ENCODE results near the gene OR4D1.
"Not testable (repeated sequence)": the region's sequence is repeated elsewhere in the genome, so short reads cannot be mapped to it uniquely, and the experiment has no call there.

The OR4D1 gene

DNA sequence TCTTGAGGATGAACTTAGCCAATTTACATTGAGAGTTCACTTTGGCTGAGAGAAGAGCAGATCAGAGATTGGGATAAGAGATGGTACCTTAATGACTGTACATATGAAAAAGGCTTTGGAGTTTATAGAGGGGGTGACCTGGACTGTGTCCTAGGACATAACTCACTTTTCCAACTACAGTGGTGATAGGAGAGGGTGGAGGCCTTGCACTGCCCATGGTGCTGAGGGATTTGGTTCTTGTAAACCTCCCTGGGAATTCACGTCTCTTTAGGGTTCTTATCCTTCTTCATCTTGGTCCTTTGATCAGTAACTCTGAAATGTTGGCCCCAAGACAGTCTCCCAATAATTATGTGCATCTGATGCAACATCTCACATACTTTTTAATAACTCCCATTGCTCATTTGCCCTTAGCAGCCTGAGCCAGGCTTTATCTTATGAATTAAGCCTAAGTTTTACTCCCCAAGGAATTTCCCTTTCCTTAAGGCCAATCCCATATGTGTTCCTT, at the start of gene OR4D1:
TSS of gene OR4D1 (plus strand) at position 455 of the 505 bp plus-strand sequence. CDS start 6,770 bp downstream, outside the sequence.
- DNase-seq (ENCODE audit: low read depth in 2 of 2): no peak

DNA sequence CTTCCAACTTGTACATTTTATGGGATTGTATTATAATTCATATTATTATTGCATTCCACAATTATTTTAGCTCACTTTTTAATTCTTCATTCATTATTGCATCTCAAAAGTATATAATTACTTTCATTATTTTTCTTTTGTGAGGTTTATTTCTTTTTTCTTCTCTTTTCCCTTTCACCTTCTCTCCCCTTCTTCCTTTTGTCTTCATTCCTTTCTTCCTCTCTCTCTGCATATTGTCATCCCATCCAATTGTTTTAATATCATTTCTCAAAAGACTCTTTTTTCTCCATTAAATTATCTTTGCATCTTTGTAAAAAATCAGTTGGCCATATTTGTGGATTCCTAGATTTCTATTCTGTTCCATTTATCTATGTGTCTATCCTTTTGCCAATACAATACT, 47.7 kb upstream of the OR4D1 start:
- DNase-seq (ENCODE audit: low read depth in 2 of 2): no peak

DNA sequence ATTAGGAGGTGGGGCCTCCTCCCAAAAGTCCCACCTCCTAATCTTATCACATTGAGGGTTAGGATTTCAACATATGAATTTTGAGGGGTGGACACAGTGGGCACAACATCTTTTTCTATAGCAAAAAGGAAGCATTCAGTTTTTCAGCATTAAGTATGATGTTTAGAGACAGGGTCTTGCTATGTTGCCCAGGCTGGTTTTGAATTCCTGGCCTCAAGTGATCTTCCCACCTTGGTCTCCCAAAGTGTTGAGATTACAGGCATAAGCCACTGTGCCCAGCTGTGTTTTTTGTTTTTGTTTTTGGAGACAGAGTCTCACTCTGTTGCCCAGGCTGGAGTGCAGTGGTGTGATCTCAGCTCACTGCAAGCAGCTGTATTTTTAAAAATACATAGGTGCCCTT, 46.3 kb upstream of the OR4D1 start:
- DNase-seq (ENCODE audit: low read depth in 2 of 2): not testable (repeated sequence)

DNA sequence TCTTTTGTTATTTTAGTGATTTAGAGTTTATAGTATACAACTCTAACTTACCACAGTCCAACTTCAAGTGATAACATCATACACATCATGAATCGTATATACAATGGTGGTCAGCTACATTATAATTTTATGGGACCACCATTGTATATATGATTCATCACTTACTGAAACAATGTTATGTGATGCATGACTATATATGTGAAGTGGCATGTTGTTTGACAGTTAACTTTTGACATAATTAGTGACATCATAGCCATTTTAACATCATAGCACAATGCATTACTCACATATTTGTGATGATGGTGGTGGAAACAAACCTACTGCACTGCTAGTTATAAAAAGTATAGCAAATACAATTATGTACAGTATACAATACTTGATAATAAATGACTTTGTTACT, 43.1 kb upstream of the OR4D1 start:
- no peak for DNase-seq (ENCODE audit: low read depth in 2 of 2)

DNA sequence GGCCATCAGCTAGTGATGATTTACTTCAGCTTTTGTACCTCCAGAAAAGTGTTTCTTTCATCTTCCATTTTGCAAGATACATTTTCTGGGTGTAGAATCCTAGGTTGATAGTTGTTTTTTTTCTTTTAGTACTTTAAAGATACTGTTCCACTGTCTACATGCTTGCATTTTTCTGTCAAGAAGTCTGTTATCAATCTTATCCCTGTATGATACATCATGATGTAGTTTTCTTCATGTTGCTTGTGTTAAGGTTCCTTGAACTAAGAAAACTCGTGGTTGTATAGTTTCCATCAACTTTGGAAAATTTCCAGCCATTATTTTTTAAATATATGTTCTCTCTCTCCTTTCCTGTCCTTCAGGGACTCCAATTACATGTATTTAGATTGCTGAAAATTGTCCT, 40.9 kb upstream of the OR4D1 start:
- DNase-seq (ENCODE audit: low read depth in 2 of 2): no peak

DNA sequence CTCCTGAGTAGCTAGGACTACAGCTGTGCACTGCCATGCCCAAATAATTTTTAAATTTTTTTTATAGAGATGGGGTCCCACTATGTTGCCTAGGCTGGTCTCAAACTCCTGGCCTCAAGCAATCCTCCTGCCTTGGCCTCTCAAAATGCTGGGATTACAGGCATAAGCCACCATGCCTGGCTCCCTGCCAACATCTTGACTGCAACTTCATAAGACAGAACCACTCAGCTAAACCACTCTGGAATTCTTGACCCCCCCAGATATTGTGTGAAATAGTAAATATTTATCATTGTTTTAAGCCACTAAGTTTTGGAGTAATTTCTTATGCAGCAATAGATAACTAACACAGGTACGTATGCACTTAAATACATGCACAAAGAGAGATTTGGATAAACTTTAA, 39.0 kb upstream of the OR4D1 start:
- no peak for DNase-seq (ENCODE audit: low read depth in 2 of 2)

DNA sequence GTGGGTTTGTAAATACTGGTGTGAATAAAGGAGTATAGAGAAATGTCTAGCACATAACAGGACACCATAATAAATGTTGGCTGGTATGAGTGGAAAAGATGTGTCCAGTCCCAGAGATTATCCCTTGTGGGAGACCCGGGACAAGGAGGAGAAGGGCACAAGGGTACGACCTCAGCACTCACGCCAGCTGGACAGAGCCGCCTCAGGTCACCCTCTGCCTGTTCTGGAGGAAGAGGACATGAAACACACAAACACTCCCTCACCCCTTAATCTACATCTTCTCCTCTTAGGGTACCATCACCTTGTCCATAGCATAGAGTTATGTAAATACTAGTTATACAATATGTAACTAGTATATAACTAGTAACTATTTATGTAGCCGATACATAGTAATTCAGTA, 38.2 kb upstream of the OR4D1 start:
- no peak for DNase-seq (ENCODE audit: low read depth in 2 of 2)

DNA sequence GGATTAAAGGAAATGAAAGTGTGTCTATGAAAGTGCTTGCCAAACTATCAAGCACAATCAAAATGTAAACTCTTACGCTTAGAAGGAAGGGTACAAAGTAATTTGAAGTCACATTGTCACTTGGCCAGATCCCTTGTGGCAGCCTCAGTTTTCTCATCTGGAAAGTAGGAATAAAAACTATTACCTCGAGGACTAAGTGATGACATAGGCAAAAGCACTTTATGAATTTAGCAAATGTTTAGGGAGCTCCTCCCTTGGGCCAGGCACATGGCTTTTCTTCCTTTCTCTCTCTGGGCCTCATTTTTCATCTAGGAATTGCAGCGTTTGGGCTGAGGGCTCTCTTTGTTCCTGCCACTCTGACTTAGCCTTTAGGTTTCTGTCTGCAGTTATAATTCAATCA, 36.5 kb upstream of the OR4D1 start:
- DNase-seq (ENCODE audit: low read depth in 2 of 2): no peak

DNA sequence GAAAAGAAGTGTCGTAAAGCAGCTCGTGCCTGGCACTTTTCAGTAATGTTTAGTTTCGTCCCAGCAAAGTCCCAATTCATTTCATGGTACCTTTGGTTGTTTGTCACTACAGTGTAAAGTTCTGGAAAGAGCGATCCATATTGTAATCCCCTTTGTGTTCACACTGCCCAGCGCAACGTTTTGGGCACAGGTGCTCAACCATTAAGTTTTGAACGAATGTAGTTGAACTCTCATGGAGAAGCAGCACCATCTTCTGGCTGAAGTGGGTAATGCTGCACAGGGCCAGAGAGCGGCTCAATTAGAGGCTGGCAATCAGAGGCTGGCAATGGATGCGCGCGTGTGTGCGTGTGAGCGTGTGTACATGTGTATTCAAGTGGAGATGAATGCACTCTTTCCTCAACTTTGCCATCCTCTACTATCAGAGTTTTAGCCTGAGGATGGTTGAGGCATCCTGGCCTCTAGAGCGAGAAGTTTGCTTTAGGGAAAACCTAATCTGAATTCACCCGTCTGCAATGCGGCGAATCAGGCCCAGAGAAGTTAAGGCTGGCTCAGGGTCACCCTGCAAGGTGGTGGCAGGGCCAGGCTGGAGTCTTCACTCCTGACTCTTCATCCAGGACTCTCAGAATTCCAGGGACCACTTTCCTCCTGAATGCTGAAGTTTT, 35.1 kb upstream of the OR4D1 start:
- peak; percentile 69 to 78 for DNase-seq (ENCODE audit: low read depth in 2 of 2)

DNA sequence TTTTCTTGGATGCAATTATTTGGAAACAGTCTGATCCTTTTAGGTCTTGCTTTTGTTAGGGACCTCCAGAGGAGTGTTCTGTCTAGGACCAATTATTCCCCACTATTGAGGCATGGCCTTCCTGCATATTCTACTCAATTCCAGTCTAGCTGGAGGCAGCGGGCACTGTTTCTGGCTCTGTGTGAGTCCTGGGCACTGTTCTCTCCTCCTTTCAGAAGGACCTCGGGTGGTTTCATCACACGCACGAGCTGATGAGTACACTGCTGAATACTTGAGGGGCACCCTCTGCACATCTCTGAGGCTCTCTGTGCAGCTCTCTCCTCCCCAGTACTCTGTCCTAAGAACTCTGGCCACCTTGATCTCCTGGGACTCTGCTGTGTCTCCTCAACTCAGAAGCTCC, 34.2 kb upstream of the OR4D1 start:
- no peak for DNase-seq (ENCODE audit: low read depth in 2 of 2)

DNA sequence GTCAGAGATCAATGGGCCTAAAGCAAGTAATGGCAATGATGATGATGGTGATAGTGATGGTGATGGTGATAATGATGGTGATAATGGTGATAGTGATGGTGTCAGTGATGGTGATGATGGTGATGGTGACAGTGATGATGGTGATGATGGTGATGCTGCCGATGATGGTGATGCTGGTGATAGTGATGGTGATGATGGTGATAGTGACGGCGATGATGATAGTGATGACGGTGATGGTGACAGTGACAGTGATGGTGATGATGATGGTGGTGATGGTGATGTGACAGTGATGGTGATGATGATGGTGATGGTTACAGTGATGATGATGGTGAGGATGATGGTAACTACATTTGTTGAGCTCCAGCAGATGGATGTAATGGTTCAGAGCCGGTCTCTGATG, 30.8 kb upstream of the OR4D1 start:
- DNase-seq (ENCODE audit: low read depth in 2 of 2): no peak

DNA sequence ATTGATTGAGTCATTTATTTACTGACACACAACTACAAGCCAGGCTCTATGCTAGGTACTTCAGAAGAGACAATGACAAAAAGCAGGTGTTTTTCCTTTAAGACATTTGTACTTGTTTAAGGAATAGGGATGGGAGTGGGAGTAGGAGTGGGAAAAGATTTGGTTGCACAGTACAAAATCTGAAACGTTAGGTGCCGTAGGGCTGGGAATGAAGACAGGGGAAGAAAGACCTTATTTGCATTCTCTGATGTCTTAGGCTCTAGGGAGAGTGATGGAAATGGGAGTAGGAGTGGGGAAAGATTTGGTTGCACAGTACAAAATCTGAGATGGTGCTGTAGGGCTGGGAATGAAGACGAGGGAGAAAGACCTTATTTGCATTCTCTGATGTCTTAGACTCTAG, 28.7 kb upstream of the OR4D1 start:
- no peak for DNase-seq (ENCODE audit: low read depth in 2 of 2)

DNA sequence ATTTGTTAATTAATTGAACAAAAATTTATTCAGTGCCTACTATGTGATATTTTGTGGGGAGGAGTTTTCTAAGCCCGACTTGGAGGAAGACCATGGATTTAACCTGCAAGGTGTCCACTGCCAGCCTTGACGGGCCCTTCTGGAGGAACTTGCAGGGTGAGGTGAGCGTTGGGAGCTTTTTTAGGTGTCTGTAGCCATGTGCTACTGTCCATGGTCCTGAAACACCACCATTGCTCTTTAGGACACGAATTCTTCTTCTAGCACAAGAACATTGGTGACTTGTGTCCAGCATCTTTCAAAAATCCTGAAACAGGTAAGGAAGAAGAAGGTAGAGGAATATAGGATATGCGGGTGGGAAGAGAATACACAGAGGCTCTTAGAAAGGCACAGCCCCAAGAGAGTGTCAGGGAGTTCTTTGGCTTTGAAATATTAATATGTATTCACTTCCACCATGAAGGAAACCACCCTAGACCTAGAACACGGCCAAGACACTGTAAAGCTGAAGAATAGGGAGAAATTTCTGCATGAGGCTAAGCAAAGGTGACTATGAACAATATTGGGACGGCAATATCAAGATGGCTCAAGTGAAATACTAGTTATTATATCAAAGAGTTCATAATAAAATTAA, 27.9 kb upstream of the OR4D1 start:
- DNase-seq (ENCODE audit: low read depth in 2 of 2): peak in 1 of 2 donors; percentile 18

DNA sequence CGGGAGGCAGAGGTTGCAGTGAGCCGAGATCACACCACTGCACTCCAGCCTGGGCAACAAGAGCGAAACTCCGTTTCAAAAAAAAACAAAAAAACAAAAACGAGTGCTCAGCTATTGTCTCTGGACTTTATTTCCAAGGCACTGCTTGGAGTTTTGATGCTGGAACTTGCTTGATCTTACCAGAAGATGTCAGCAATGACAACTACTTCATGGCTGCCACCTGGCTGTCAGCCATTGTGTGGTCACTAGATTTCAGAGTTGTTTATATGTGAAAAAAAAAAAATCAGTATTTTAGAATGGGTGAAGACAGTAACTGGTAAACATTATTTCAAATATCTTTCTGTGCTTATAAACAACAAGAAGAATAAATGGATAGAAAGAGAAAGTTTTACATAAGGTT, 26.3 kb upstream of the OR4D1 start:
- no peak for DNase-seq (ENCODE audit: low read depth in 2 of 2)

DNA sequence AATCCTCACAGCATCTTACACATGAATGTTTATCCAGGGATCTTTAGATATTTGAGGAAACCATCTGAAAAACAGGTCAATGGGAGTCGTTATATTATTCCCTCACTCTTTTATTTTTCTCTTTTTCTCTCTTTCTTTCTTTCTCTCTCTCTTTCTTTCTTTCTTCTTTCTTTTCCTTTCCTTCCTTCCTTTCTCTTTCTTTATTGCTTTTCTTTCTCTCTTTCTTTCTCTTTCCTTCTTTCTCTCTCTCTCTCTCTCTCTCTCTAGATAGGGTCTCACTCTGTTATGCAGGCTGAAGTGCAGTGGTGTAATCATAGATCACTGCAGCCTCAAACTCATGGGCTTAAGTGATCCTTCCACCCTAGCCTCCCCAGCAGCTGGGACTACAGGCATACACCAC, 20.3 kb upstream of the OR4D1 start:
- DNase-seq (ENCODE audit: low read depth in 2 of 2): no peak

DNA sequence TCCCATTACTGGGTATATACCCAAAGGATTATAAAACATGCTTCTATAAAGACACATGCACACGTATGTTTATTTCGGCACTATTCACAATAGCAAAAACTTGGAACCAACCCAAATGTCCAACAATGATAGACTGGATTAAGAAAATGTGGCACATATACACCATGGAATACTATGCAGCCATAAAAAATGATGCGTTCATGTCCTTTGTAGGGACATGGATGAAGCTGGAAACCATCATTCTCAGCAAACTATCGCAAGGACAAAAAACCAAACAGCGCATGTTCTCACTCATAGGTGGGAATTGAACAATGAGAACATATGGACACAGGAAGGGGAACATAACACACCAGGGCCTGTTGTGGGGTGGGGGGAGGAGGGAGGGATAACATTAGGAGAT, 15.5 kb upstream of the OR4D1 start:
- DNase-seq (ENCODE audit: low read depth in 2 of 2): not testable (repeated sequence)

DNA sequence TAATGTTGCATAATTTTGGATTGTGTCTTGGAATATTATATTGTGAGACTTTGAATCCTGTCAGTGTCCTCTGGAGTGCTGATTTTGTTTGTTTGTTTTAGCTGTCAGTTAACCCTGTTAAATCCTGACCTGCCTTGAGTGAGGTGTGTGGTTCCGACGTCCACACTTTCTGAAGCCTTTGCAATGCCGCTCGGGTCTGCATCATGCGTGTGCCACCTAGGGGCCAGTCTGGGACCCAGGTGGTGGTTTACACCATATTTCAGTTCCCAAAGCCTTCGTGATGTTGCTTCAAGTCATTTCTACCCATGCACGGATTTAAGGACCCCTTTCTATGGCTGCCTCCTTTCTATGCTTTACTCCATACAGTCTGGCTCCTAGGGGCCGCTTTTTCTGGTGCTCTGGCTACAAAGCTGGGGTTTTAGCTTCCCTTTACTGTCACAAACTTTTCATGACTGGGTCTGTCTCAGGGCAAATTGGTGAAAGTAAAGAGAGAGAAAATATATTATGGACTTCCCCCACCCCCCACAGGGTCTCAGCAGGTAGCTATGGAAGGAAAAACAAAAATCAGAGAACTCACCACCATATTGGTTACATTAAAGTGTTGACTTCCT, 11.4 kb upstream of the OR4D1 start:
- no peak for DNase-seq (ENCODE audit: low read depth in 2 of 2)

DNA sequence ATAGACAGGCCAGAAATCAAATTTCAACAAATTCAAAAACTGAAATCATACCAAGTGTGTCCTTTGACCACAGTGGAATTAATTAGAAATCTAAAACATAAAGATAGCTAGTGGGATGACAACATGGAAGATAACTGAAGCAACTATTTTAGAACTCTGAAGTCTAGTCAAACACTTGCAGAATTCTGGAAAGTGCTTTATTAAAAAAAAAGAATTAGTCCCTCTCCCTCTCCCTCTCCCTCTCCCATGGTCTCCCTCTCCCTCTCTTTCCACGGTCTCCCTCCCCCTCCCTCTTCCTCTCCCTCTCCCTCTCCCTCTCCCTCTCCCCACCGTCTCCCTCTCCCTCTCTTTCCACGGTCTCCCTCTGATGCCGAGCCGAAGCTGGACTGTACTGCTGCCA, 6.7 kb upstream of the OR4D1 start:
- no peak for DNase-seq (ENCODE audit: low read depth in 2 of 2)

DNA sequence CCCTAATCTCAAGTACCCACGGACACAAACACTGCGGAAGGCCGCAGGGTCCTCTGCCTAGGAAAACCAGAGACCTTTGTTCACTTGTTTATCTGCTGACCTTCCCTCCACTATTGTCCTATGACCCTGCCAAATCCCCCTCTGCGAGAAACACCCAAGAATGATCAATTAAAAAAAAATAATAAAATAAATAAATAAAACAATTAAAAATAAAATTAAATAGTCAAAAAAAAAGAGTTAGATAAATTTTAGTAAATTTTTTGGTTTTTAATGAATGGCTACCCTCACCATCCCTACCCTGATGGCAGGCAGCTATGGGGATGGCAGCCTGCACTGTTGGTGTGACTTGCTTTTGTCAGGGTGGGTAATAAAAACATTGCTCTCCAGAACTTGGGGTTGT, 4.8 kb upstream of the OR4D1 start:
- DNase-seq (ENCODE audit: low read depth in 2 of 2): not testable (repeated sequence)

DNA sequence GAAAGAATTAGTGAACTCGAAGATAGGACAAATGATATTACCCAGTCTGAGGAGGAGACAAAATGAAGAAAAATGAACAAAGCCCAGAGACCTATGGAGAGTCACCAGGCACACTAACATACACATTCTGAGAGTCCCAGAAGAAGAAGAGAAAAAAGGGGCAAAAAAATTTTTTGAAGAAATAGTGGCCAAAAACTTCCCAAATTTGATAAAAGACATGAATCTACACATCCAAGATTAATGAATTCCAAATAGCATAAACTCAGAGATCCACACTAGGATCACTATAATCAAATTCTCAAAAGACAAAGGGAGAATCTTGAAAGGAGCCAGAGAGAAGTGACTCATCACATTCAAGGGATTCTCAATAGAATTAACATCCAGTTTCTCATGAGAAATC, 3.4 kb upstream of the OR4D1 start:
- no peak for DNase-seq (ENCODE audit: low read depth in 2 of 2)

DNA sequence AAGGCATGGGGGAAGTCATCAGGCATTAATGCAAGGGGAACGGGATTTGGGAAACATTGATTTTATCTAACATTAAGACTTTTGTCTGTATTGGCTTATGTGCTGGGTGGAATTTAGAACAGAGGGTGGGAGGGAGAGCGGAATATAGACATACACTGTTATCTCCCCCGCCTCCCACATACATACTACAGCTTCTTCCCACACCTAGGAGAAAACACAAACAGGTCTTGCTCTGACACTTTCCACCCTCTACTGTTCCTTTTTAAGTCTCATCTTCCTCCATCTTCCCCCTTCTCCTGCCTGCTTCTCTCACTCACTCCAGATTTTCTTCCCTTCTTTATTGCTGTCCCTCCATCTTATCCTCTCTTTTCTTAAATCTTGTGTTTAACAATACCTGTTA, 425 bp downstream of the OR4D1 start:
- DNase-seq (ENCODE audit: low read depth in 2 of 2): no peak

DNA sequence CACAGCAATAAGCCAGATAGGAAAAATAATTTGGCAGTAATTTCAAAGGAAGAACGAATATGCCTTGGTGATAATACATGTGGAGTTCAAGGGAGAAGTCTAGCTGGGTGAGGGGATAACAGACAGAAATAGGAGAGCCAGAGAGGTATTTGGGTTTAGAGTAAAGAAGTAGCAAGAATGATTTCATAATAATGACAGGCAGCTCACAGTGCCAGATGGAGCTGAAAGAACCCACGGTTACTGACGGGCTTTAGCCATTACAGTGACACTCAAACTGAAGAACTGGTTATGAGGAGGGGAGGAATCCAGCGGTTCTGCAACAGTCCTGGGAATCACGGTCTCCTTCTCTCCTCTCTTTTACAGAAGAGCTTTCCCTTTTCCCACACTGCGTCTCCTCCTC, 2.2 kb downstream of the OR4D1 start:
- DNase-seq (ENCODE audit: low read depth in 2 of 2): no peak

DNA sequence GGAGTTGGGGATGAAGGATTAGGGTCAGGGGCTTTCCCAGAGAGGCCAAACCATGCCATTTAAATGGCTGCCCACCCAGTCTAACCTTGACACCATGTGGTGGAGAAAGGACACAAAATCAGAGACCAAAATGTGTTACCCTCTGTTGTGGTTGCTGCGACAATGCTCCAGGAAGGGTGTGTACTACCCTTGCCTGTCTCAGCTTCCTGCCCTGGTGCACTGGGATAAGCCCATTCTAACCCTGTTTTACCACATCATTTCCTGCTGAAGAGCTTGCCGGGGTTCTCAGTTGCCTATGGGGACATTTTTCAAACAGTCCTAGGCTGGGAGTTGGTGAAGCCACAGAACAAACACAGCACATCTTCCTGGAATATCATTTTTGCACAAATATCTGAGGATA, 4.9 kb downstream of the OR4D1 start:
- no peak for DNase-seq (ENCODE audit: low read depth in 2 of 2)

Data from stimulated activated CD4-positive, alpha-beta T cell treated with anti-CD3 and anti-CD28 coated beads, Interleukin-15, amount 100 ng/mL, for 48 hours (primary cell).